Activated CD4-positive, alpha-beta T cell treated with anti-CD3 and anti-CD28 coated beads for 24 hours (primary cell): ENCODE results near the gene MAP4K2.

ENCODE experiments used
- DNase-seq, 2 donors: peaks; one replicate each; pipeline ENCODE4 v3.0.0-alpha.2; 2020; ENCODE audit warnings: low read depth in 2 of 2

Gene MAP4K2

DNA sequence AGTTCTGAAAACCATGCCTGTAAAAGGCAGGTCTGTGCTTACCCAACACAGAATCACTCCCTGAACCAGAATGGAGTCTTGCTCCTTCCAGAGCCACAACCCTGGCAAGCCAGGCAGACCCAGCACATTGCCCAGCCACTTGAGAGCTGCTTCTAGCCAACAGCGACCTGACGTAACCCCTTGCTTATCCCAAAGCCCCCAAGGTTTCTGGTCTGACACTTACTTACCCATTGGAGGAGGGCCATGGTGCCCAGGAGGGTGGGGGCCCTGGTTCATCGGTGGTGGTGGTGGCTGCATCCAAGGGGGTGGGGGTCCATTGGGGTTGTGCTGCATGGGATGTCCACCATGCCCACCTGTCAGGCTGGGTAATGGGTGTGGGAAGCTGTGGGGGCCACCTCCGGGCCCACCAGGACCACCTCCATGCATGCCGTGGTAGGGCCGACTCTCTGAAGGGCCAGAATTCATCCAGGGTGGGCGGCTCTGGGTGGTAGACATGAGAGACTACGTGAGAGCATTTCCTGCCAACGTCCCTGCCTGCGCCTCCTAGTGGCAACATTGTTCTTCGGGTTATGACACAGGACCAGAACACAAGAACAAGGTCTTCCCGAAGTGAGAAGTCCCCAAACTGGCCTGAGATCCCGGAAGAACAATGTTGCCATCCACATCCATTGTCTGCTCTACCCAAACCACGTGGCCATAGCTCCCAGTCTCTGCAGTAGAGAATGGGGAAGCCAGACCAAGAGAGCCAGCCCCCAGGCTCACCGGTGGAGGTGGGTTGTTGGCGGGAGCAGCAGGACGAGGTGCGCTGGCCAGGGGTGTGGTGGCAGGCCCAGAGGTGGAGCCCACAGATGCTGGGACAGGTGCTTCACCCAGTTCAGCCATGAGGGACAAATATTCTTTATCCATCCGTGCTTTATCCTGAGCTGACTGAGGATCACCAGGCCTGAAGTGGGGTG is 35.4 kb downstream of the MAP4K2 start:
- peak; percentile 74 to 79 for DNase-seq

DNA sequence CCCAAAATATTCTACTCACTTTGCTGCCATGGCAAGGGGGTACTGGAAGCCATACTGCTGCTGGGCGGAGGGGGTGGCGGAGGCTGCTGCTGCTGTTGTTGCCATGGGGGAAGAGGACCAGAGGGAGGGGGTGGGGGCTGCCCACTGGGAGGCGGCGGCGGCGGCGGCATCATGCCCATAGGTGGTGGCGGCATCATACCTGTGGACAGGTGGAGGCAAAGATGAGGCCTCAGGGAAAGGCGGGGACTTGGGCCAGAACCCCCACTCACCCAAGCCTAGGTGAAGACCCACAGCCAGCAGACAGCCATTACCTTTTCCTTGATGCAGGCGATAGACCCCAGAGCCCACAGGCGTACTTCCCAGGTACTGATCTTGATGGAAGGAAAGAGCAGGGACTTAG is 36.1 kb downstream of the MAP4K2 start:
- DNase-seq = no peak

GRCh38 chr11:64765851-64766665 is 37.0 kb downstream of the MAP4K2 start:
- no peak for DNase-seq

DNA sequence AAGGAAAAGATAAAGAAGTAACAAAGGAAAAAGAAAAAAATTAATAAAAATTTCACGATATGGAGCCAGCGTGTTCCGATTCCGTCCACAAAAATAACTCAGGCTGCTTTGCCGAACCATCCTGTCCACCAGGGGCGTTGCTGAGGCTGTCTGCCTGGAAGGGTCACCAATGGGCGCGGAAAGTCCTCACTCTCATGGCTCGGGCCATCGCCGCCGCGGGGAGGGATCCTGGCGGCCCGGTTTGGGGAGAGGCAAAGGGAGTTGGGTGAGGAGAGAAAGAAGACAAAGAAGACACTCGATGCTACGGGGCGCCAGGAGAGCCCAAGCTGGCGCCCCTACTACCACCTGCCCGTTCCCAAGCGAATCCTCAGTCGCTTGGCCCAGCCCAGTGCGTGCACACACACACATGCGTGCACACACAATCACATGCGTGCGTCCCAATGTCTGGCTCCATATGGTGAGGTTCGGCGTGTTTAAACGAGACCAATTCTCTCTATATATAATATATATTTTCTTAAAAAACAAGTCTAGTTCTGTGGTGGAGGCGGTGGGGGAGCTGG is 37.6 kb downstream of the MAP4K2 start:
- DNase-seq = no peak

GRCh38 chr11:64764753-64765152 is 38.3 kb downstream of the MAP4K2 start:
- DNase-seq = no peak

DNA sequence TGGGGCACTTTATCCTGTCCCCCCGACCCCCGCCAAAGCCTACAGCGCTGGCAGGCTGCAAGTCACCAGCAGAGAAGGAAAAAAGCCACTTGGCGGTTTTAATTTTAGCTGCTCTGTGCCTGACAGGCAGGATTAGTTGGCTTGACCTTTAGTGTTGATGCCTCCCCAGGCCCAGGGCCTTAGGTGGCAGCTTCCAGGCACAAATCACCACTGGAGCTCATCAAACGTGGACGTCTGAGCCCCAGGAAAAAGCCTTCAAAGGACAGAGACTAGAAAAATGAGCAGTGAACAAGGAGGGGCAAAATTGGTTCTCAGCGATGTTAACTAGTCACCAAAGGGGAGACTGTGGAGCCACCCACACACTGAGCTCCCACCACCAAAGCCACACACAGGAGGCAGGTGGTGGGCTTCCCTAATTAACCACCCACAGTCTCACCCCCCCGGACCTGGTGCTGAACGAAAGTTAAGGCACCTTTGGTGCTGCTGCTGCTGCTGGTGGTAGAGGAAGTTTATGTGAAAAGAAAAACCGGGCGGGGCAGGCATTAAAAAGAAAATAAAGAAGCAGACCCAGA is 38.9 kb downstream of the MAP4K2 start:
- no peak for DNase-seq

DNA sequence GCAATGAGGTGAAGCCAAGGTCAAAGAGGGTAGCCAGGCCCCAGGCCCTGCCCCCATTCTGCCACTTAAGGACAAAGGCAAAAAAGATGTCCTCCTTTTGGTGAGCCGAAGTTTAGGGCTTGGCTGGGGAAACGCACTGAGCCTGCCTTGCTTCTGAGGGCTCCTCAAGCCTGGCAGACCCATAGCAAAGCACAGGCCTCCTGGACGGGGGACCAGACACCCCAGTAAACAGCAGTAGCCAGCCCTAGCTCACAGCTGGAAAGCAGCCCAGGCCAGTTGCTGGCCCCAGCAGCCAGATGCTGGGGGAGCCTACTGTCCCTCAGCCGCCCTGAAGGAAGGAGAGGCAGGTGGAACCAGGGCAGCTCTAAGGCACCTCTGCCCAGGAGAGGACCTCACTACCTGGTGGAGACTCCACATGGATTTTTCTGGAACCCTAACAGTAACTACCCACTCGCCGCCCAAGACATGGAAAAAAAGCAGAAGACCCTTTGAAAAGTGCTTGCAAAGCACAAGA is 39.4 kb downstream of the MAP4K2 start:
- no peak for DNase-seq

- no peak for DNase-seq
These were observed 40.1 kb downstream of the MAP4K2 start for GRCh38 chr11:64762674-64763525.

- DNase-seq = no peak
These were observed 40.7 kb downstream of the MAP4K2 start for GRCh38 chr11:64762277-64762673.

- no peak for DNase-seq
These were observed 42.1 kb downstream of the MAP4K2 start for GRCh38 chr11:64760759-64761420.

DNA sequence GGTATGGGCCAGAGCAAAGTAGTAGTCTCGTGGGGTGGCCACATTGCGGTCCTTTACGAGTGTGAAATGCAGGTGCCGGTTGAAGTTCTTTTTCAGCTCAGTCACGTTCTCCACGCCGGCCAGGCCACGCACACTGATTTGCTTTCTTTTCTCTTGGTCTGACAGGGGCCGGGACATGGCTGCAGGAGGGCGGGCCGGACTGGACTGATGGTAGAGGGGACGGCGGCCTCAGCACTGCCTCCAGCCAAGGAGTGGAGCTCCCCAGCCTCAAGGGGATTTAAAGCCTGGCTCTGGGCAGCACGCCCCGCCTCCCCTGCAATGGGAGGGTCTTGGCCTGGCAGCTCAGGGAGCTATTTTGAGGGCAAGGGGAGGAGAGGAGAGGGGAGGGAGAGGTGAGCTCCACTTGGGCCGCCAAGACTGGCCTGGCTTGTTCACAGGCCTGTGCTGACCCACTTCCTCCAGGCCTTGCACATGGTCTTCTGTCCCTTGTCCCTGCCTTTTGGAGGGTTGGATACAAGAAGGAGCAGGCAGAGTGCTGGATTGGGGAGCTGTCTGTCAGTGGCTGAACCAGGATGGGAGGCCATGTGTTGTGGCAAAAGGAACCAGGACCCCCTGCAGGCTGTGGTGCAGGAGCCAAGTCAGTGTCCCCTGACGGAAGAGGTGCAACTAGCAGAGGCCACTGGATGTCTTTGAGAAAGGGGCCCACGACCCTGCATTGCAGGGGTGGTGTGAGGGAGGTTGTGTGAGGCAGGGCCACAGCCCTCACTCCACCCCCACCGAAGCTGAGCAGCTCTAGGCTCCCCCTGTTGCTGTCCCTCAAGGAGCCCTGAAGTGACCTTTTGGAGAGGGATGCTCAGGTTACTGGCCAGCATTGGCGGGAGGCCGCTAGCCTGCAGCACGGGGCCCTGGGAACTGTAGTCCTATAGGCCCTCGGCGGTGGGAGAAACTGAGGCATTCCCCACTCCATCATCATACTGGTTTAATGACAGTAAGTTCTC is 43.0 kb downstream of the MAP4K2 start, which contains the start of gene PYGM:
PYGM (minus strand) TSS at position 253 of the 998 bp plus-strand sequence; CDS start at position 177, 76 bp downstream.
- DNase-seq = no peak

DNA sequence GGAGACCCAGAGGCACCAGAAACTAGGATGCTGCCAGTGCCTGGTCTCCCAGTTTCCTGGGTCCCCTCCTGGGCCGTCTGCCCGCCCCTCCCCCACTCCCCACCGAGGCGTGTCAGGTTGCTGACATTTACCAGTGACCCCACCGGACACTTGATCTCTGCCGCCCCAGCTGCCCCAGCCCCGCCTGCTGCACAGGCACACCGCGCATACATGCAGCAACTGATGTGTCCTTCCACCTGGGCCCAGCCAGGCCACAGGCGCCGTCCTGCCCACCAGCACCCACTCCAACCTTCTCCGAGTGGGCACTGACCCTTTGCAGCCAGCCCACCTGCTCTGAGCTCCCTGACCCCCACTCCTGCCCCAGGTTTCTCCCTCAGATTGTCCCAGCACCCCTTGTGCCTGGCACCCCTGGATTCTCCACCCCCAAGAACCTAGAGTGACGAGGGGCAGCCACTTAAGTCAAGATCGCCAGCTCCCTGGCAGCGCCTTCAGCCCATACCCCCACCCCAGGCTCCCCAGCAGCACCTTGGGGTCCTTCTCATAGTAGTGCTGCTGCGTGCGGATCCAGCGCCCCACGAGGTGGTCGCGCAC is 43.8 kb downstream of the MAP4K2 start:
- no peak for DNase-seq

DNA sequence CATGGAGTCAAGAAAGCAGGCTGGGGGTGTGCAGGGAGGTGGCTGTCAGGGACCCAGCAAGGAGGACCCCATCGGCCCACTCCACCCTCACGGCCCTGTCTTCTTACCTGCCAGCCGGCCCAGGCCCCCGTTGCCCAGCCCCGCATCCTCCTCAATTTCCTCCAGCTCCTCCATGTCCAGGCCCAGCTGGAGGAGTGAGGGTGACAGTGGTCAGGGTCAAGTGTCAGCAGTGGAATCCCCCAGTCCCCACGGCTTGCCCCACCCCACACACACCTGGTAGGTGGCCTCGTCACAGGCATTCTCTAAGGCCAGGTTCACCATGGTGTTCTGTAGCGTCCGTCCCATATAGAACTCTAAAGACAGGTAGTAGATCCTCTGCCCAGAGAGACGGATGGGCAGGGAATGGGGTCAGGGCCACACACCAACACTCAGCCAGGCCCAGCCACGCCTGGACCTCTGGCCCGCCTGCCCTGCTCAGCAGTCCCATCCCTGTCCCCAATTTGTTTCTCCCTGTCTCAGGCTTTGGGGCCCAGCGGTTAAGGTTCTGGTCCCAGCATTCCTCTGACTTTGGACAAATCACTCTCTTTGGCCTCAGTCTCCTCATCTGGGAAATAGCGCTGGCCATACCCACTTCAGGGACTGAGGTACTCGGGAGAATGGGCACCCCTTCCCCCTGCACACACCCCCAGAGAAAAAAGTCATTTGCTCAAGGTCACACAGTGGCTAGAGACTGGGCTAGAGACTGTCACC is 44.5 kb downstream of the MAP4K2 start:
- no peak for DNase-seq

DNA sequence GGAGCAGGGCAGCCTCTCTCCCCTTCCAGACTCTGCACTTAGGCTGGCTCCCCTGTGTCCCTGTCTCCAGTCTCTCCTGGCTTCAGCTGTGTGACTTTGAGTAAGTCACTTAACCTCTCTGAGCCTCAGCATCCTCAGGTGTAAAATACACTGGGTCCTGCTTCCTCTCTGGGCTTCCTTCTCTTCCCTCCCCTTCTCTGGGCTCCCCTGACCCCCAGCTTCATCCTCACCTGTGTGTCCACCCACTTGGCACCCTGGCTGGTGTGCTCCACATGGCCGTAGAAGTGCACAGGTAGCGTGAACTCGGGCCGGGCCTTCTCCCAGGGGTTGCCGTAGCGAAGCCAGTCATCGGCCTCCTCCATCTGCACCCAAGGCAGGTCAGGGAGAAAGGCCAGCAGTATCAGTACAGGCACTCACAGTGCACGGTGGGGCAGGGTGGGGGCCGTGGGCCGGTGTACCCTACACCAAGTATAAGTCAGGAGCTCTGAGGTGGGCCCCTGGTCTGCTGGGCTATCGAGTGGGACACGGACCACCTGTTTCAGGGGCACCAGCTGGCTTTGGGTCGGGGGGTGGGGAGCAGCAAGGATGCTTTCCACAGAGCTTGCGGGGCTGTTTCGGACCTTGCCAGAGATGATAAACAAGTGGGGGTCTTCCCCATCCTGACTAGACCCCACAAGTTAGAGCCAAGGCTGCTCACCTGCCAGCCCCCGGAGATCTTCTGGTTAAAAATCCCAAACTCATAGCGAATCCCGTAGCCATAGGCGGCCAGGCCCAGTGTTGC is 45.3 kb downstream of the MAP4K2 start:
- DNase-seq = no peak

GRCh38 chr11:64755681-64756361 is 47.2 kb downstream of the MAP4K2 start:
- DNase-seq = no peak

DNA sequence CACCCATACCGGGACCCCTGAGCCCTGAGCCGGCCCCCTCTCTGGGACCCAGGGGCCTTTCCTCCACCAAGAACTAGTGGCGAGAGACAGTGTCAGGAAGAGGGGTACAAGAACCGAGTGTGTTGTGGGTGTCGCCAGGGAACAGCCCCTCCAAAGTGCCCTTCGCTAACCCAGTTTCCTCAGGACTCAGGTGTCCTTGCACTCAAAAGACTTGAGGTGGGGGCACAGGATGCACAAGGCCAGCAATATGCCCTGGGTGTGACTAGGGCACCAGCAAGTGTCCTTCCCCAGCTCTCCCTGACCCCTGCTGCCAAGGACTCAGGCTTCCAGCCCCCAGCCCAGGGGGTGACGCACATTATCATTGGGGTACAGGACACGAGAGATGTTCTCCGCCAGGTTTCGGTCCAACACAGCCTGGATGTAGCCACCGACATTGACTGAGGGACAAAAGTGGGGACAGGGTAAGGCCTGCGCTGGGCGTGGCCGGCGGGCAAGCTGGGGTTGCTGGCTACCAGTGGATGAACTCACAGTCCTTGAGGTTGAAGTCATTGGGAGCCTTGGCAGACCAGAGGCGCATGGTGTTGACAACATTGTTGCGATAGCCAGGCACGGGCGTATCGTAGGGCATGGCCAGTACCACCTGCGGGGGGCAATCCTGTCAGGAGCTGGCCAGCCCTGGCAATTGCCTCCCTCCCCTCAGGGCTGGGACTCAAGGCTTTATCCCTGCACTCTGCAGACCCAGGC is 47.9 kb downstream of the MAP4K2 start:
- DNase-seq = no peak
